Fibroblast of lung (primary cell): Measurements from ENCODE around the gene LANCL1. TPM values are rescaled to one million over a fixed set of nuclear protein-coding genes. Genes with fewer than 3 reads are reported as not detected.

Source experiments
- DNase-seq, 2 donors: peaks; one replicate each; pipeline versions ENCODE4 v3.0.0 to v3.0.0-alpha.2; 2010; ENCODE audit warnings: low read depth in 2 of 2
- H2AFZ ChIP-seq: 2 replicates; pipeline ENCODE4 v1.5.1; 2012; ENCODE audit warnings: low read length, control low read depth, inconsistent platforms
- H3K27ac ChIP-seq: 2 replicates; pipeline ENCODE4 v1.5.1; 2011; ENCODE audit warnings: low read length, control low read depth; ENCODE audit not compliant: insufficient read depth
- H3K27me3 ChIP-seq: 2 replicates; pipeline ENCODE4 v1.5.1; 2011; ENCODE audit warnings: mild to moderate bottlenecking, low read length; ENCODE audit not compliant: control insufficient read depth, insufficient read depth
- H3K36me3 ChIP-seq: 2 replicates; pipeline ENCODE4 v1.5.1; 2011; ENCODE audit warnings: low read length; ENCODE audit not compliant: control insufficient read depth, insufficient read depth
- H3K4me1 ChIP-seq: 2 replicates; pipeline ENCODE4 v1.5.1; 2011; ENCODE audit warnings: low read length; ENCODE audit not compliant: control insufficient read depth, insufficient read depth; ENCODE audit errors: extremely low read depth
- H3K4me2 ChIP-seq: 2 replicates; pipeline ENCODE4 v1.5.1; 2011; ENCODE audit warnings: low read length, control low read depth; ENCODE audit not compliant: insufficient read depth; ENCODE audit errors: extremely low read depth
- H3K4me3 ChIP-seq, 4 experiments: fragments of 200-600 bp in 1 of 4; sonication (generic) in 1 of 4; replicated peaks in 1 of 4; 2 replicates each; pipeline ENCODE4 v1.5.1; 2011 to 2016; ENCODE audit warnings: low read length in 4 of 4, low read depth in 3 of 4, mild to moderate bottlenecking in 3 of 4, control low read depth in 2 of 4, inconsistent platforms in 1 of 4, mixed read lengths in 1 of 4; ENCODE audit not compliant: insufficient read depth in 1 of 4; ENCODE audit errors: control extremely low read depth in 1 of 4
- H3K79me2 ChIP-seq: 2 replicates; pipeline ENCODE4 v1.5.1; 2012; ENCODE audit warnings: mild to moderate bottlenecking, low read length, inconsistent platforms; ENCODE audit not compliant: control insufficient read depth, insufficient read depth
- H3K9ac ChIP-seq: 2 replicates; pipeline ENCODE4 v1.5.1; 2011; ENCODE audit warnings: mild to moderate bottlenecking, low read length, control low read depth; ENCODE audit not compliant: insufficient read depth
- H3K9me3 ChIP-seq: 2 replicates; pipeline ENCODE4 v1.5.1; 2012; ENCODE audit warnings: low read depth, low read length; ENCODE audit not compliant: control insufficient read depth, insufficient read depth
- H4K20me1 ChIP-seq: 2 replicates; pipeline ENCODE4 v1.5.1; 2011; ENCODE audit warnings: low read length; ENCODE audit not compliant: control insufficient read depth, insufficient read depth; ENCODE audit errors: extremely low read depth
- EZH2 ChIP-seq: IDR thresholded peaks from 2 replicates; pipeline ENCODE4 v1.5.1; 2012; ENCODE audit warnings: low read length, control low read depth, mild to moderate bottlenecking; ENCODE audit errors: missing control alignments
- polyA plus RNA-seq, 2 donors: library from polyadenylated mRNA; depleted of rRNA in 1 of 2; stranded (reverse) in 1 of 2; unstranded in 1 of 2; fragments of >200 nt; gene quantifications; 2 replicates each; pipeline ENCODE4 v1.2.1, GENCODE V29; 2011 to 2012; ENCODE audit warnings: missing spikeins in 1 of 2
- total RNA-seq: library from RNA; depleted of rRNA; stranded (reverse); fragments of >200 nt; gene quantifications from 2 replicates; pipeline ENCODE4 v1.2.1, GENCODE V29; 2014
- TF ChIP-seq, protein P1 (sequence below), 2 donors: IDR thresholded peaks in 1 of 2; conservative IDR thresholded peaks in 1 of 2; 1 replicate in 1 of 2; 2 replicates in 1 of 2; pipeline ENCODE4 v1.5.1; 2011 to 2012; ENCODE audit warnings: low read length in 2 of 2, control low read depth in 1 of 2, inconsistent platforms in 1 of 2, low read depth in 1 of 2, mild to moderate bottlenecking in 1 of 2

Gene LANCL1
- total and polyA plus RNA-seq, 2 donors (not counting 1 experiment from before 2014, with no cell fraction given) = 56.1 to 71.8 TPM

DNA sequence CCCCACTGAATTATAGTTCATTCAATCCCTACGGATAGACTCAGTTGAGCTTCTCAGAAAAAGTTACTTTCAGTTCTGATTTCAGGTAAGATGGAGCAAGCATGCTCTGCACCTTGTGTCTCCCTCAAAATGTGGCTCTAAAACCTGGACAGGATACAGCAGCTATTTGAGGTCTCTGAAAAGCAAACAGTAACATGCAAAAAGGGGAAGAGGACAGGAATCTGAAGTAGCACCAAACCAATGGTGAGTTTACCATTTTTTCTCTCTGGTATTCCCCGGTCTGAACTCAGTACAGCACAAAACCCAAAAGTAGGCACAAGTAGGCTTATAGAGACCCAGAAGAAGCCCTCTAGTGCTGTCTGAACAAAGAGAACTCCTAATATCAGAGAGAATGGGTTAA lies 34.1 kb downstream of the LANCL1 start:
- no peak overlapping the region for H3K4me2 ChIP-seq
- no peak overlapping the region for H3K27ac ChIP-seq
- H4K20me1 ChIP-seq = no peaks in the 10 kb centered on the region
- no peak overlapping the region for H3K4me3 ChIP-seq
- H3K79me2 ChIP-seq = no peaks in the 10 kb centered on the region
- H3K27me3 ChIP-seq = no peaks in the 10 kb centered on the region
- H3K9ac ChIP-seq = no peak overlapping the region
- TF ChIP-seq, protein P1, sequence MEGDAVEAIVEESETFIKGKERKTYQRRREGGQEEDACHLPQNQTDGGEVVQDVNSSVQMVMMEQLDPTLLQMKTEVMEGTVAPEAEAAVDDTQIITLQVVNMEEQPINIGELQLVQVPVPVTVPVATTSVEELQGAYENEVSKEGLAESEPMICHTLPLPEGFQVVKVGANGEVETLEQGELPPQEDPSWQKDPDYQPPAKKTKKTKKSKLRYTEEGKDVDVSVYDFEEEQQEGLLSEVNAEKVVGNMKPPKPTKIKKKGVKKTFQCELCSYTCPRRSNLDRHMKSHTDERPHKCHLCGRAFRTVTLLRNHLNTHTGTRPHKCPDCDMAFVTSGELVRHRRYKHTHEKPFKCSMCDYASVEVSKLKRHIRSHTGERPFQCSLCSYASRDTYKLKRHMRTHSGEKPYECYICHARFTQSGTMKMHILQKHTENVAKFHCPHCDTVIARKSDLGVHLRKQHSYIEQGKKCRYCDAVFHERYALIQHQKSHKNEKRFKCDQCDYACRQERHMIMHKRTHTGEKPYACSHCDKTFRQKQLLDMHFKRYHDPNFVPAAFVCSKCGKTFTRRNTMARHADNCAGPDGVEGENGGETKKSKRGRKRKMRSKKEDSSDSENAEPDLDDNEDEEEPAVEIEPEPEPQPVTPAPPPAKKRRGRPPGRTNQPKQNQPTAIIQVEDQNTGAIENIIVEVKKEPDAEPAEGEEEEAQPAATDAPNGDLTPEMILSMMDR (conservative IDR thresholded peaks at IDR 0.05 in 1 of 2, IDR thresholded peaks at IDR 0.05 in 1 of 2; ENCODE audit: low read depth in 1 of 2, low read length in 2 of 2) = no peak
- no peak for TF ChIP-seq EZH2
- H3K4me1 ChIP-seq = no peaks in the 10 kb centered on the region
- no peak for DNase-seq
- no peaks in the 10 kb centered on the region for H3K36me3 ChIP-seq
- no peaks in the 10 kb centered on the region for H3K9me3 ChIP-seq
- H2AFZ ChIP-seq = no peak overlapping the region

DNA sequence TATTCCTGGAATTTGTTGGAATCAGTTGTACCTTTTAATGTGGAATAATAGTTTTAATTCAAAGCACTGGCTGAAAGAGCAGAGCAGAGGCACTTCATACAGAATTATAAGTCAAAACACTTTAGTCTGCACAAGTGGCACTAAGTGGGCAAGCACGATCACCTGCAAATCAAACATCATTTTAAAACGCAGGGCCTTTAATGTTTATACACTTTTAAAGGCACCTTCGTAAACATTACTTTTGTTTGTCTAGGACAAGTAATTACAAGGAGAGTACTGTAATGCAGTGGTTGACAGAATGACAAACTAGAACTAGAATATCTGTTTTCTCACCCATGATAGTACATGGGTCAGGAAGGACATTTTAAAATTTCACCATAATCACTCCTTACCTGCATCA lies 36.4 kb downstream of the LANCL1 start:
- no peaks in the 10 kb centered on the region for H3K4me1 ChIP-seq
- H4K20me1 ChIP-seq = no peaks in the 10 kb centered on the region
- no peaks in the 10 kb centered on the region for H3K36me3 ChIP-seq
- H3K27me3 ChIP-seq = no peaks in the 10 kb centered on the region
- no peak overlapping the region for H3K9ac ChIP-seq
- H3K27ac ChIP-seq = no peak overlapping the region
- no peak overlapping the region for H3K4me2 ChIP-seq
- H3K79me2 ChIP-seq = no peaks in the 10 kb centered on the region
- no peaks in the 10 kb centered on the region for H3K9me3 ChIP-seq
- no peak overlapping the region for H2AFZ ChIP-seq
- TF ChIP-seq, protein P1 (conservative IDR thresholded peaks at IDR 0.05 in 1 of 2, IDR thresholded peaks at IDR 0.05 in 1 of 2; ENCODE audit: low read depth in 1 of 2, low read length in 2 of 2) = no peak
- no peak for TF ChIP-seq EZH2
- no peak overlapping the region for H3K4me3 ChIP-seq
- no peak for DNase-seq

DNA sequence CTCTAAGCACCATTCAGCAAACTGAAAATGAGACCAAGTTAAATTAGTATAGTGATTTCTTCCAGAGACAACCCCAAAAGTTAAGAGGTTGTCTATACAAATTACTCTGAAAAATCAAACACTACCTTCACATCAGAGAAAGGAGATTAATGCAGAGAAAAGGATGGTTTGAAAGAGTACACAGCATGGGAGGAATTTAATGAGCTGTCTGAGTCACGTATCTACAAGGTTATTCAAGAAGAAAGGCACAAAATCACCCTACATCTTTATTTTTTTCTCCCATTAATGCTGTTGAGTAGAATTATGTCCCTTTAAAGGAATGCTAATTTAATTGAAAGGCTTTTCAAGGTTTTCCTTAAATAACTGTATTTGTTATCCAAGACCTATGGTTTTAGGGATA lies 41.1 kb downstream of the LANCL1 start:
- no peaks in the 10 kb centered on the region for H3K9me3 ChIP-seq
- no peak for TF ChIP-seq EZH2
- TF ChIP-seq, protein P1 (conservative IDR thresholded peaks at IDR 0.05 in 1 of 2, IDR thresholded peaks at IDR 0.05 in 1 of 2; ENCODE audit: low read depth in 1 of 2, low read length in 2 of 2) = no peak
- H3K27me3 ChIP-seq = no peaks in the 10 kb centered on the region
- no peak overlapping the region for H3K4me2 ChIP-seq
- H2AFZ ChIP-seq = no peak overlapping the region
- no peak overlapping the region for H3K9ac ChIP-seq
- H3K79me2 ChIP-seq = no peaks in the 10 kb centered on the region
- no peaks in the 10 kb centered on the region for H4K20me1 ChIP-seq
- H3K4me3 ChIP-seq = no peak overlapping the region
- H3K4me1 ChIP-seq = no peaks in the 10 kb centered on the region
- no peak for DNase-seq
- no peaks in the 10 kb centered on the region for H3K36me3 ChIP-seq
- no peak overlapping the region for H3K27ac ChIP-seq
